Stimulated activated CD8-positive, alpha-beta memory T cell treated with anti-CD3 and anti-CD28 coated beads, Interleukin-15, amount 100 ng/mL, for 48 hours (primary cell): ENCODE results near the gene PRDM2.
"Not testable (repeated sequence)": the region's sequence is repeated elsewhere in the genome, so short reads cannot be mapped to it uniquely, and the experiment has no call there.

Experiments used
- DNase-seq, 2 donors: peaks; one replicate each; pipeline ENCODE4 v3.0.0-alpha.2; 2020; ENCODE audit warnings: low read depth in 2 of 2

Gene PRDM2, protein sequence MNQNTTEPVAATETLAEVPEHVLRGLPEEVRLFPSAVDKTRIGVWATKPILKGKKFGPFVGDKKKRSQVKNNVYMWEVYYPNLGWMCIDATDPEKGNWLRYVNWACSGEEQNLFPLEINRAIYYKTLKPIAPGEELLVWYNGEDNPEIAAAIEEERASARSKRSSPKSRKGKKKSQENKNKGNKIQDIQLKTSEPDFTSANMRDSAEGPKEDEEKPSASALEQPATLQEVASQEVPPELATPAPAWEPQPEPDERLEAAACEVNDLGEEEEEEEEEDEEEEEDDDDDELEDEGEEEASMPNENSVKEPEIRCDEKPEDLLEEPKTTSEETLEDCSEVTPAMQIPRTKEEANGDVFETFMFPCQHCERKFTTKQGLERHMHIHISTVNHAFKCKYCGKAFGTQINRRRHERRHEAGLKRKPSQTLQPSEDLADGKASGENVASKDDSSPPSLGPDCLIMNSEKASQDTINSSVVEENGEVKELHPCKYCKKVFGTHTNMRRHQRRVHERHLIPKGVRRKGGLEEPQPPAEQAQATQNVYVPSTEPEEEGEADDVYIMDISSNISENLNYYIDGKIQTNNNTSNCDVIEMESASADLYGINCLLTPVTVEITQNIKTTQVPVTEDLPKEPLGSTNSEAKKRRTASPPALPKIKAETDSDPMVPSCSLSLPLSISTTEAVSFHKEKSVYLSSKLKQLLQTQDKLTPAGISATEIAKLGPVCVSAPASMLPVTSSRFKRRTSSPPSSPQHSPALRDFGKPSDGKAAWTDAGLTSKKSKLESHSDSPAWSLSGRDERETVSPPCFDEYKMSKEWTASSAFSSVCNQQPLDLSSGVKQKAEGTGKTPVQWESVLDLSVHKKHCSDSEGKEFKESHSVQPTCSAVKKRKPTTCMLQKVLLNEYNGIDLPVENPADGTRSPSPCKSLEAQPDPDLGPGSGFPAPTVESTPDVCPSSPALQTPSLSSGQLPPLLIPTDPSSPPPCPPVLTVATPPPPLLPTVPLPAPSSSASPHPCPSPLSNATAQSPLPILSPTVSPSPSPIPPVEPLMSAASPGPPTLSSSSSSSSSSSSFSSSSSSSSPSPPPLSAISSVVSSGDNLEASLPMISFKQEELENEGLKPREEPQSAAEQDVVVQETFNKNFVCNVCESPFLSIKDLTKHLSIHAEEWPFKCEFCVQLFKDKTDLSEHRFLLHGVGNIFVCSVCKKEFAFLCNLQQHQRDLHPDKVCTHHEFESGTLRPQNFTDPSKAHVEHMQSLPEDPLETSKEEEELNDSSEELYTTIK (N-terminal part only)

DNA sequence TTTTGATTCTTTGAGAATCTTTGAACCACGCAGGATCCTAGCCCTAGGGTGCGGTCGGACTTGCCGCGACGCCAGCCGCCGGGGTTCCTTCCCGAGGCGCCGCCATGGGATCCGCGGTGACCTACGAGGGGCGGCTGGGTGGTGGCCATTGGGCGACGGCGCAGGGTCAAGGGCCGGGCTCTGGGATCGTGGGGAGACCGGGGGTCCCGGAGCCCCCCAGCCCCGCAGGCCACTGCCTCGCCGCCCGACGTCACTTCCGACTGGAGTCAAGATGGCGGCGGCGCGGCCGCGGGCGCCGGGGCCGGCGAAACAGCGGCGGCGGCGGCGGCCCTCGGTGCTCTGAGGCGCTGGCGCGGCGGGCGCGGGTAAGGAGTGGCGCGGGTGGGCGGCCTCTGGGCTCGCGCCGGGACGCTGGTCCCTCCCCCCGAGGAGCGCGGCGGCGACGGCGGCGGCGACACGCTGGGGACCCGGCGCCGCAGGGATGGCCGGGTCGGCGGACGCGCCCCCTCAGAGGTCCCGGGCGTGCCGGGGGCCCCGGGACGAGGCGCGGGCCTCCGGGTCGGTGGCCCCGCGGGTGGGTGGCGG, at the start of gene PRDM2:
PRDM2 (plus strand) TSS at position 253 of the 585 bp plus-strand sequence. CDS start 15,418 bp downstream, outside the sequence.
- peak; percentile 47 to 50 for DNase-seq

DNA sequence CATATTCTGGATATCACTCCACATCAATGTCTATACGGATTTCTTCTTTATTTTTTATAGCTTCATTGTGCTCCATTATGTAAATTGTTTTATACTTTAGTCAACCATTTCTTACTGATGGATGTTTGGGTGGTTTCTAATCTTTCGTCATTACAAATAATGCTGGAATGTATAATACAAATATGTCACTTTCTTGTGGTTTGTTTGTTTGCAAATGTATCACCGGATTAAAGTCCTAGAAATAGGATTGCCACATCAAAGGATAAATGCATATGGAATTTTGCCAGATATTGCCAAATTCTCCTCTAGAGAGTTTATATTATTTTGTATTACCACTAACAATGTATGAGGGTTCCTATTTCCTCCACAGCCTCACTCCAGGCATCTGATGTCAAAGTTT, 48.7 kb upstream of the PRDM2 start:
- no peak for DNase-seq

DNA sequence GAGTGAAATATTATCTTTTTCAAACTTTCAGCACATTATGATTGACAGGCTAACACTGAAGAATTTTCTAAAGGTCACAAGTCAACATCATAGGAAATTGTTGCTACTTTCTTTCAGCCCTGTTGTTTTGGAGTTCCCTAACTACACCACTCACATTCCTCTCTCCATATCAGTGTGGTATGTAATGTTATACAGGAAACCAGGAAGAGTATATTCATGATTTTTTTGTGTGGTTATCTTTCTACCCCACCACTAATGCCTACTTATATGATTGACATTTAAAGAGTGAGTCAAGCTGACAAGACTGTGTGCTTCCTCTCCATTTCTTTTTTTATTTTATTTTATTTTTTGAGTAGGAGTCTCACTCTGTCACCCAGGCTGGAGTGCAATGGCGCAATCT, 47.8 kb upstream of the PRDM2 start:
- no peak for DNase-seq

DNA sequence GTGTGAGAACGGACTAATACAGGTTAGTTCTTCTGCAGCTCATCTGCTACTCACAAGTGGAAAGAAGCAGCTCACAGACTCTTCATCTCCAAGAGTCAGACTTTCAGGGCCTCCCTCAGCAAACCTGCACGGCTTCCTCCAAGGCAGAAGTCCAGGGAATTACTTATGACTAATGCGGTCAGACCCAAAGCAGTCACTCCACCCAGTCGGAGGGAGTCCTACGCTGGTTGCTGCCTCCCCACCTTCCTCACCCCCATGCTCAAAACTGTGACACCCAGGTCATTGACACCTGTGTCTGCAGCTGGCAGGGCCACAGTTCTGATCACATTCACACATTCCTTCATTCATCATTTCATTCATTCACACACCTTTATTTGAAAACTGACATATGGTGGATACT, 38.4 kb upstream of the PRDM2 start:
- no peak for DNase-seq

DNA sequence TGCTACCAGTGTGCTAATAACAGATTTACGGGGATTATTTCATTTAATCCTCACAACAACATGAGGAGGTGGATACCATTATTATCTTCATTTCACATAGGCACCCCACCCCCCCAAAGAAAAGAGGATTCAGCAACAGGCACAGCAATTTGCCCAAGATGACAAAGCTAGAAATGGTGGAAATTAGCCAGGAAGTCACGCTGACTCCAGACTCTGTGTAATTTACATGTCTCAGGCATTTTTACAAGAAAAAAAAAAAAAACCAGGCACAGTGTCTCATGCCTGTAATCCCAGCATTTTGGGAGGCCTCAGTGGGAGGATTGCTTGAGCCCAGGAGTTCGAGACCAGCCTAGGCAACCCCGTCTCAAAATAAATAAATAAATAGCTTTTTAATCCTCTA, 37.5 kb upstream of the PRDM2 start:
- DNase-seq, result no peak

DNA sequence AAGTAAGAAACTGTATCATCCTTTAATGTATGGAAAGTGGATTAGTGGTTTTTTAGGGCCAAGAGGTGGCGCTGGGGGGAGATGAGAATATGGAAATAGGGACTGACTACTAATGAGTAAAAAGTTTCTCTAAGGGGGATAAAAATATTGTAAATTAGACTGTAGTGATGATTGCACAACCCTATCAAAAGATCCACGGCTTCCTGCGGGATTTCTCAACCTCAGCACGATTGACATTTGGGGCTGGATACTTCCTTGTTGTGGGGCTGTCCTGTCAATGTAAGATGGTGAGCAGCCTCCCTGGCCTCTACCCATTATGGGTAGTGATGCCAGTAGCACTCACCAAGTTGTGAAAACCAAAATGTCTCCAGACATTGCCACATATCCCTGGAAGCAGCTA, 36.0 kb upstream of the PRDM2 start:
- no peak for DNase-seq

DNA sequence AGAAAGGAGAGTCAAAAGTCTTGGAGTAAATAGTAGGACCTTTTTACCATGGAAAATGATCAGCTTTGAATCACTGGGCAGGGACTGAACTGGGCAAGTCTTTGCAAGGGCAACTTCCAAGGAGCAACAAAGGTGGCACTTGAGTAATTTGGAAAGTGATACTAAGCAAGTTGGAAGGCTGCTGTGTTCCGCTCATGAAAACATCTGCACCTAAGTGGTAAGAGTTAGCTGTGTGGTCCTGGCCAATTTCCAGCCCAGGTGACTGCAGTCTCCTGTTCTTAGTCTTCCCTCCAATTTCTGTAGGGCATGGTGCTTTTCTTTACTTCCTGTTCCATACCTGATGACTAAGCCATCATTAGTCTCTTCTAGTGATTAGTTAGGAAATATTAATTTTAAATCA, 35.5 kb upstream of the PRDM2 start:
- no peak for DNase-seq

DNA sequence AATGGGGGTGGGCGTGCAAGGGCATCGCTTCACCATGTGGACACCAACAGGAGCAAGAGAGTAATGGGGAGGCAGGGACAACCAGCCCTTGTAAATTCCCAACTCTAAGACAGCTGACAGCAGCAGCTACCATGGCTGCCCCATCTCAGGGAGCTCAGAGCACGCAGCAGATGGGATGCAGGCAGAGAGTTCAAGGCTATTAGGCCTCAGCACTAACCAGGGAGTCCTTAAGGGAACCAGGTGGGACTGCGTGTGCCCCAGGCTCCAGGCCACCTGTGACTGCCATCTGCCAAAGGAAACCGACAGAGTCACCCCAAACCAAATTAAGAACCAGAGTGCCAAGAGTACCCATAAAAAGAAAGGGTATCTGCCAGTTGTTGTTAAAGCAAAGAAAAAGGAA, 33.7 kb upstream of the PRDM2 start:
- no peak for DNase-seq

DNA sequence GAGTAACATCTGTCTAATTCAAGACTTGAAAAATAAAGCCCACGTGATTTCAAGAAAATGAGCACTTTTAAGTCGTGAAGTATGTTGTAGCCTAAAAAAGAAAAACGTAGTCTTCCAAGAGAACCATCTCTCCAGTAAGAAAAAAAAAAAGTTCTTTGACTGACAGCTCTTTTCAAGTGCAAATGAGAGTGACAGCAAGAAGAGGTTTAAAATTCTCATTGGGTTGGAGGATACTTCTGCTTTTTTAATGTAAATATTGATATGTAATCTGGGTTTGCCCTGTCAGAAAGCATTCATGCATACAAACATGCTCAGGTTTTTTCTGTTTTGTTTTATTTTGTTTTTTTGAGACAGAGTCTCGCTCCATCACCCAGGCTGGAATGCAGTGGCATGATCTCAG, 32.3 kb upstream of the PRDM2 start:
- no peak for DNase-seq

DNA sequence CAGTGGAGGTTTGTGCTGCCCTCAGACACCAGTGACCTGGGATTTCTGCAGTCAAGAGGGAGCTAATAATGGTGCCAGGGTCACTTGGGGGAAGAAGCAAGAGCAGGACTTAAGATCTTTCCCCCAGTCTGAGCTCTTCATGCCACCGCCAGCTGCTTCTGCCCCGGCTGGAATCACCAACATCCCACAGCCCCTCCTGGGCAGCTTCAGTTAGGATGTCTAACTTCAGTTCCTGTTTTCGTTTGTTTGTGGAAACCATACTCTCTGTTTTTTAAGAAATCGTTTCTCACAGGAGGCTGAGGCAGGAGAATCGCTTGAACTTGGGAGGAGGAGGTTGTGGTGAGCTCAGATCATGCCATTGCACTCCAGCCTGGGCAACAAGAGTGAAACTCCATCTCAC, 25.6 kb upstream of the PRDM2 start:
- no peak for DNase-seq

DNA sequence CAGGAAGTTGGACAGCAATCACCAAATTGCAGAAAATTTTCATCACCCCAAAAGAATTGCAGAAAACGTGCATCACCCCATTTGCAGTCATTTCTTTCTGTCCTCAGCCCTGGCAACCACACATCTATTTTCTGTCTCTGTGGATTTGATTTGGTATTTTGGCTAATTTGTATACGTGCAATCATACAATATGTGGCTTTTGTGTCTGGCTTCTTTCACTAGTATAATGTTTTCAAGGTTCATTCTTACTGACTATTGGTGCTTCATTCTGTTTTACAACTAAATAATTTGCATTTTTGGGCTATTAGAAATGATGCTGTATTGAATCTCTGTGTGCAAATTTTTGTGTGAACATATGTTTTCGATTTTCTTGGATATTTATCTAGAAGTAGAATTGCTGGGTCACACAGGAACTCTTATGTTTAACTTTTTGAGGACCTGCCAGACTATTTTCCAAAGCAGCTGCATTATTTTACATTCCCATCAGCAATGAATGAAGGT, 24.8 kb upstream of the PRDM2 start:
- no peak for DNase-seq

DNA sequence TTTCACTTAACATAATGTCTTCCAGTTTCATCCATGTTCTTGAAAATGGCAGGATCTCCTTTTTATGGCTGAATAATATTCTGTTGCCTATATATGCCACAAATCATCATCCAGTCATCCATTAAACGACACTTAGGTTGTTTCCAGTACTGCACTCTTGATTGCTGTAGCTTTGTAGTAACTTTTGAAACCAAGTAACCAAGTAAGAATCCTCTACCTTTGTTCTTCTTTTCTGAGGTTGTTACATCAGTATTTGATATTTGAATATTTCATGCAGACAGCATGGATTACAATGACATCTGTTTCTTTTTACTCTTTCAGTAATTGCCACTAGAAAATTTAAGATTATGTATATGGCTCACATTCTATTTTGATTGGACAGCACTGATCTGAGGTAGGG, 22.1 kb upstream of the PRDM2 start:
- no peak for DNase-seq

DNA sequence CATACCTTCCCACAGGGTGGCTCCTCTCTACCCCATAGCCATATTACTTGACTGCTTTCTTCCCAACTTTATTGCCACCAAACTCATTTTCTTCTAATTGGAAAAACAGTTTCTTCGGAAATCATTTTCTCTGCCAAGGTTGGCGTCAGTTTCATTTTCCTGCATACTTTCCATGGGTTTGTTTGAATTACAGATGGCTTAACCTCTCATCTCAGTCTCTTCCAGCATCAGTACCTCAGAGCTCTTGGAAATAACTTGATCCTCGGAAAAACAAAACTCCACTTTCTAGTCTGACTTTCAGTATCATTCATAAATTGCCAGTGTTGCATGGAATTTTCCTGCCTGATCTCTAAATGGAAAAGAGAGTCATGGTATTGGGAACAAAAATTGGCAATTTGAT, 20.3 kb upstream of the PRDM2 start:
- DNase-seq, result no peak

DNA sequence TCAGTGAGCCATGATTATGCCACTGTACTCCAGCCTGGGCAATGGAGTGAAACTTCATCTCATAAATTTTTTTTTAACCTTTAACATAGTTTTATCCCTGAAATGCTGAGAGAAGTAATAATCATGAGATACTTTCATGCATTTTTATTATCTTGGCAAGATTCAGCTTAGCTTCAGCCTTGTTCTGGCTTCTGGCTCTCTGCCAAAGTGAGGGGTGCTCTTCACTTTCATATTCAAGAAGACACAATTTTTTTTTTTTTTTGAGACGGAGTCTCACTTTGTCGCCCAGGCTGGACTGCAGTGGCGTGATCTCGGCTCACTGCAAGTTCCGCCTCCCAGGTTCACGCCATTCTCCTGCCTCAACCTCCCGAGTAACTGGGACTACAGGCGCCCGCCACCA, 19.4 kb upstream of the PRDM2 start:
- DNase-seq, result not testable (repeated sequence)

DNA sequence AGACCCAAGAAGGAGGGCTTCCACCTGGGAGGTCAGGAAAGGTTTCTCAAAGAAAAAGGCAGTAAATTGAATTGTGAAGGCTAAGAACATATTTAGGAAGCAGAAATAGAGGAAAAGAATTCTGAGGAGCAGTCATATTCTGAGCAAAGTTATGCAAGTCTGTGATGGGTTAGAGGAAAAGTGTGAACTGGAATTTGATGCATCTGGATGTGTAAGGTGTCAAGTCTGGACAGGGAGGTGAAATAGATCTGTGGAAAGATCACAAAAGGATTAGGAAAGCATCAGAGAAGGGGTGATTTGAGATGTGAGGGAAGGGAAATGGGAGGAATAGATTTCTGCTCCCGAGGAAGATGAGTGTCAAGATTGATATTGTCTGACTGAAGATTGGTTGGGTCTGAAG, 18.1 kb upstream of the PRDM2 start:
- DNase-seq, result no peak

DNA sequence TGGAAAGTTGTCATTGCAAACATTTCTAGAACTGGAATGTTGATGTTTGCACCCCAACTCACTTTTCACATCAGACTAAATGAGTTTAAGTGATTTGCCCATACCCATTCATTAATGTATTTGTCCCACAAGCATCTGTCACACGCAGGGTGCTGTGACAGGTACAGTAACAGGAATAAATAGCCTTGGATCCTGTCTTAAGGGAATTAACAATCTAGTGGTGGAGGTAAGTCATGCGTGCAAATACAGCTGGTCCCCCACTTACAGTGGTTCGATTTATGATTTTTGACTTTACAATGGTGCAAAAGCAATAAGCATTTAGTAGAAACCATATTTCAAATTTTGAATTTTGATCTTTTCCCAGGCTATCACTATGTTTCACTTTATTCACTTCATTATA, 17.5 kb upstream of the PRDM2 start:
- no peak for DNase-seq

DNA sequence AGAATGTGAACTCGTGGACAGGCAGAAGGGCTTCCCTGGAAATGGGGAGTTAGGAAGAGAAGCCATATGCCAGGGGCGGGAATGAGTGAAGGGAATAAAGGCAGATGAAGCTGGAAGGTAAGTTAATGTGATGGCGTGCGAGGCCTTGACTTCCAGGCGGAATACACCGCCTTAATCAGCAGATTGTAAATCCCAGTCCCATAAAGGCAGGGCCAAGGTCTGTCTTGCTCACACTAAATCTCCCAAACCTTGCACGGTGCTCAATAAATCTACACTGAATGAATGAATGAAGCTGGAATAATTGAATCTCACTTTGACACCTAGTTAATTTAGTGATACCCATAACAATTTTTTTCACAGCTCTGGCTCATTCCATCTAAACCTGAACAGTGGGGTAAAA, 16.8 kb upstream of the PRDM2 start:
- DNase-seq, result no peak

DNA sequence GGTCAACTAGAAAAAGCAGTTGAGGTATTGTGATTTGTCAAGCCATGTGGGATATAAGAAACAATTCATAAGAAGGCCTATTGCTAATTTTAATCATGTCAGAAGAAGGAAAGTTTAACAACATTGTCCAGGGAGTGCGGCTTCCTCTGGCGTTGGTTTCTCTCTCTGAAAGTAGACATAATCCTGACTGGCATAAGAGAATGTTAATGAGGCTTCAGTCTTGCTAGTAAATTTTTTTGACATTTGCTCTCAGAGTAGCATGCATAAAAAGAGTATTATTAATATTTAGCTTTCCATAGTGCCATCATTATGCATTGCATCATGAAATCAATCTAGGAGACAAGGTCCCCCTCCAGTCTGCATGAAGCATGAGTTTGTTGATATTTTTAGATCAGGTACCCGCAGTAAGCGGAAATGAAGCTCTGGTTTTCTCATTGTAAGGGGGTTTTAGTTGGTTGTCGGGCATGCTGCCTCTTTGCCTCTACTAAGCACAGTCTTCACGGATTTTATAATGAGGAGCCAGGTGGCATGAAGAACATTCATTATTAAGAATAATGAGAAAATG, 12.8 kb upstream of the PRDM2 start:
- no peak for DNase-seq

DNA sequence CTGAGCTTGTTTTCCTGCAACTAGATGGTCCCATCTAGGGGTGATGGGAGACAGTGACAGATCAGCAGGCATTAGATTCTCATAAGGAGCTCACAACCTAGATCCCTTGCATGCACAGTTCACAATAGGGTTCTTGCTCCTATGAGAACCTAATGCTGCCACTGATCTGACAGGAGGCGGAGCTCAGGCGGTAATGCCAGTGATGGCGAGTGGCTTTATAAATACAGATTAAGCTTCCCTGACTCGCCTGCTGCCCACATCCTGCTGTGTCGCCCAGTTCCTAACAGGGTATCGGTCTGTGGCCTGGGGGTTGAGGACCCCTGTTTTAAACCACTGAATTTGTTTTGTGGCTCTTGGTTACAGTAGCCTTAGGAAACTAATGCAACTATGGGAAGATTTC, 6.9 kb upstream of the PRDM2 start:
- not testable (repeated sequence) for DNase-seq

DNA sequence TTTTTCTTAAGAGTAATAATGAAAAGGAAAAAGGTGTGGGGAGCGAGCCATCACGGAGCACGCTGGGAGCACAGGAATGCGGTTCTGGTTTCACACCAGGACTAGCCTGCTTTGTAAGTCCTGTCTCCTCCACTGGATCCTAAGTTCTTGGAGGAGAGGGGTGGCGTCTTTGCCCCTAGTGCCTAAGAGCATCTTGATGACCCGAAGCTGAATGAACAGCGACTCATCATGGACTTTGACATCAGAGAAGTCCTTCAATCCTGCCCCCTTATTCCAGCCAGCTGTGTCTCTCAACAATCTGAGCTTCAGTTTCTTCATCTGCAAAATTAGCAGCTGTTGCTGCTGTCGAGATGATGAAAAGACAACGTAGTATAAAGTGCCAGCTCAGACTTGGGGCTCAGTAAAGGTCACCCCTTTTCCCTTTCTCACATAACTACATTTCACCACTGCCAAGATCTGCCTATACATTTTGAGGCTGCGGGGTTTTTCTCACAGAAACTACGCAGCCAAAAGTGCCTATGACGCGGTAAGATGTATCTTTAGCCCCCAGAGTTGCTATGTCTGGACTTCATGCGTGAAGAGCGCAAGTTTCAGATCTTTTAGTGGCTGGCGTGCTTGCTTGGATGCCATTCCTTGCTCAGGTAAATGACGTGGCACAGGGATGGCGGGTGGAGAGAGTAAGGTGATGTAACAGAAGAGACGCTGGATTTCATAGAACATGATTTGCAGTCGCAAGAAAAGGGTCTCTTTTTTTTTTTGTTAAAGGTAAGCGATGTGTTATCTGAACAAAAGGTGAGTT, 4.9 kb upstream of the PRDM2 start:
- DNase-seq, result no peak
